B cell (primary cell): ENCODE measurements around the gene SUSD4. TPM values are rescaled to one million over a fixed set of nuclear protein-coding genes. Genes with fewer than 3 reads are reported as not detected.

Experiments
- ATAC-seq: fragments of 200-7000 bp; cut with Tn5 transposase; one replicate; pipeline ENCODE4 v1.10.0; 2021; ENCODE audit warnings: low read depth, mild to moderate bottlenecking, moderate number of reproducible peaks, moderate library complexity
- CTCF ChIA-PET: fragments of 350-600 bp; sonication (Branson Sonifier 250); formaldehyde crosslinking; loops from one replicate; lab custom pipeline; 2021; ENCODE audit warnings: antibody characterized with exemption, inconsistent platforms; lab: Charles Lee
- POLR2A ChIA-PET: fragments of 350-600 bp; sonication (Branson Sonifier 250); formaldehyde crosslinking; loops from one replicate; lab custom pipeline; 2021; ENCODE audit warnings: antibody characterized with exemption; lab: Charles Lee
- DNase-seq: peaks from one replicate; pipeline ENCODE4 v3.0.0; 2013
- H2AFZ ChIP-seq: 2 replicates; pipeline ENCODE4 v1.6.1; 2012; ENCODE audit warnings: mild to moderate bottlenecking, low read depth, low read length; ENCODE audit not compliant: insufficient read depth, poor library complexity, severe bottlenecking
- H3K27ac ChIP-seq, 2 donors: 1 replicate in 1 of 2; 2 replicates in 1 of 2; pipeline ENCODE4 v1.5.1; 2012 to 2013; ENCODE audit warnings: low read length in 2 of 2, mild to moderate bottlenecking in 2 of 2, moderate library complexity in 1 of 2
- H3K27me3 ChIP-seq, 4 experiments: fragments of 200-600 bp in 1 of 4; sonication (generic) in 1 of 4; replicated peaks in 1 of 4; 1 replicate in 2 of 4; 2 replicates in 2 of 4; pipeline versions ENCODE4 v1.6.1 to v1.7.0; 2013 to 2016; ENCODE audit warnings: low read length in 3 of 4, mild to moderate bottlenecking in 2 of 4, mixed read lengths in 1 of 4, moderate library complexity in 1 of 4; ENCODE audit not compliant: insufficient read depth in 4 of 4, control insufficient read depth in 3 of 4; ENCODE audit errors: control extremely low read depth in 1 of 4
- H3K36me3 ChIP-seq, 2 experiments: replicated peaks in 1 of 2; 1 replicate in 1 of 2; 2 replicates in 1 of 2; pipeline versions ENCODE4 v1.6.1 to v1.7.1; 2013; ENCODE audit warnings: low read length in 1 of 2; ENCODE audit not compliant: insufficient read depth in 2 of 2, control insufficient read depth in 1 of 2; ENCODE audit errors: control extremely low read depth in 1 of 2, extremely low read depth in 1 of 2
- H3K4me1 ChIP-seq, 2 donors: fragments of 200-600 bp in 1 of 2; sonication (generic) in 1 of 2; 1 replicate in 1 of 2; 2 replicates in 1 of 2; pipeline versions ENCODE4 v1.5.1 to v1.6.1; 2013 to 2017; ENCODE audit warnings: low read length in 2 of 2; ENCODE audit not compliant: control insufficient read depth in 2 of 2, insufficient read depth in 2 of 2
- H3K4me2 ChIP-seq: replicated peaks from 2 replicates; pipeline ENCODE3; 2012; ENCODE audit warnings: mild to moderate bottlenecking, low read depth, low read length; ENCODE audit not compliant: poor library complexity, severe bottlenecking
- H3K4me3 ChIP-seq, 5 experiments: fragments of 200-600 bp in 1 of 5; sonication (generic) in 1 of 5; 1 replicate in 3 of 5; 2 replicates in 2 of 5; pipeline versions ENCODE4 v1.5.1 to v1.7.0; 2011 to 2016; ENCODE audit warnings: low read length in 4 of 5, mild to moderate bottlenecking in 4 of 5, low read depth in 2 of 5, control low read depth in 1 of 5, moderate library complexity in 1 of 5; ENCODE audit not compliant: insufficient read depth in 1 of 5; ENCODE audit errors: control extremely low read depth in 1 of 5, extremely low read depth in 1 of 5
- H3K79me2 ChIP-seq: fragments of 200-600 bp; sonication (generic); one replicate; pipeline ENCODE4 v1.6.0; 2016; ENCODE audit warnings: low read length; ENCODE audit not compliant: control insufficient read depth, insufficient read depth
- H3K9ac ChIP-seq: fragments of 200-600 bp; sonication (generic); 2 replicates; pipeline ENCODE4 v1.6.1; 2017; ENCODE audit warnings: mild to moderate bottlenecking, low read length, moderate library complexity
- H3K9me3 ChIP-seq, 3 donors: one replicate each; pipeline versions ENCODE4 v1.6.1 to v1.7.1; 2013; ENCODE audit warnings: low read length in 2 of 3; ENCODE audit not compliant: control insufficient read depth in 2 of 3, insufficient read depth in 1 of 3; ENCODE audit errors: control extremely low read depth in 1 of 3
- H4K20me1 ChIP-seq: 2 replicates; pipeline ENCODE4 v1.6.0; 2012; ENCODE audit warnings: mild to moderate bottlenecking, low read length; ENCODE audit not compliant: insufficient read depth, control insufficient read depth, poor library complexity, severe bottlenecking
- H3K27ac Mint-ChIP-seq: one replicate; pipeline ENCODE4 v1.8.0; 2021; ENCODE audit warnings: mixed read lengths
- H3K27me3 Mint-ChIP-seq: one replicate; pipeline ENCODE4 v1.8.0; 2021; ENCODE audit warnings: mixed read lengths
- H3K4me1 Mint-ChIP-seq: one replicate; pipeline ENCODE4 v1.8.0; 2021; ENCODE audit warnings: mixed read lengths
- H3K4me3 Mint-ChIP-seq: one replicate; pipeline ENCODE4 v1.8.0; 2021; ENCODE audit warnings: mixed read lengths
- H3K9me3 Mint-ChIP-seq: one replicate; pipeline ENCODE4 v1.8.0; 2022; ENCODE audit warnings: mixed read lengths; ENCODE audit not compliant: insufficient read depth
- CTCF ChIP-seq: fragments of 200-600 bp; IDR thresholded peaks from one replicate; pipeline ENCODE4 v1.8.0; 2022; ENCODE audit warnings: antibody characterized with exemption, mild to moderate bottlenecking
- EZH2 ChIP-seq: IDR thresholded peaks from 2 replicates; pipeline ENCODE4 v1.6.1; 2012; ENCODE audit warnings: borderline replicate concordance, low read depth, mild to moderate bottlenecking, moderate library complexity, low read length; ENCODE audit not compliant: insufficient read depth, poor library complexity, severe bottlenecking
- WGBS: methylation state at CpG from one replicate; pipeline ENCODE4 v1.1.5; 2013; ENCODE audit warnings: missing lambda C conversion rate; ENCODE audit not compliant: insufficient coverage; 5-methylcytosine and 5-hydroxymethylcytosine counted together
- intact Hi-C: fragments of 100-400 bp; cut with micrococcal nuclease; formaldehyde crosslinking; loops from one replicate; pipeline ENCODE4 v1.10.0; 2022
- polyA plus RNA-seq: library from polyadenylated mRNA; depleted of rRNA; stranded (reverse); fragments of >200 nt; gene quantifications from 2 replicates; pipeline ENCODE4 v1.2.3, GENCODE V29; 2012
- total RNA-seq, 2 donors: library from RNA; stranded (reverse); fragments of 120-200 nt in 1 of 2; gene quantifications; 1 replicate in 1 of 2; 2 replicates in 1 of 2; pipeline versions ENCODE4 v1.2.3 to v1.2.4, GENCODE V29; 2013 to 2022

The SUSD4 gene
- total and polyA plus RNA-seq, 2 donors (not counting 1 experiment from before 2014, with no cell fraction given): 0.13 TPM; not detected in 1

- Histone ChIP-seq H3K36me3 (no peaks in the 10 kb centered on the region), H3K27me3 (peaks cover 0 to 4% (median 0%) of the 10 kb centered on the region in 4 experiments), H3K4me1 (no peaks in the 10 kb centered on the region), H2AFZ (no peak overlapping the region), H3K4me2 (no peak overlapping the region), H3K27ac (no peak overlapping the region), H3K79me2 (no peaks in the 10 kb centered on the region), H3K4me3 (no peak overlapping the region), H3K9me3 (peaks cover 0 to 4% (median 0%) of the 10 kb centered on the region in 3 donors), H4K20me1 (no peaks in the 10 kb centered on the region), H3K9ac (no peak overlapping the region)
- H3K9me3 Mint-ChIP-seq: no peaks in the 10 kb centered on the region
- TF ChIP-seq CTCF: no peak
- TF ChIP-seq EZH2: no peak
- H3K27me3 Mint-ChIP-seq: peaks cover 8% of the 10 kb centered on the region
- ChIA-PET CTCF (no interaction called here), POLR2A (no interaction called here)
- no peak for ATAC-seq
- DNase-seq: no peak
- no peak overlapping the region for H3K27ac Mint-ChIP-seq
- intact Hi-C loops: no loop called here
- WGBS: no CpG with 5 or more reads among the region's 2 CpGs
- no peaks in the 10 kb centered on the region for H3K4me1 Mint-ChIP-seq
- H3K4me3 Mint-ChIP-seq: no peak overlapping the region
Observed at GRCh38 chr1:223291796-223292195, 72.2 kb downstream of the SUSD4 start.

- no peaks in the 10 kb centered on the region for H3K9me3 ChIP-seq
- Mint-ChIP-seq H3K27ac (no peak overlapping the region), H3K9me3 (peaks cover 3% of the 10 kb centered on the region), H3K27me3 (peaks cover 8% of the 10 kb centered on the region), H3K4me3 (no peak overlapping the region), H3K4me1 (no peaks in the 10 kb centered on the region)
- H3K9ac ChIP-seq: no peak overlapping the region
- no CpG with 5 or more reads among the region's 3 CpGs for WGBS
- H3K27me3 ChIP-seq: peaks cover 0 to 4% (median 0%) of the 10 kb centered on the region in 4 experiments
- no peak overlapping the region for H2AFZ ChIP-seq
- H3K4me3 ChIP-seq: no peak overlapping the region
- no peak for ATAC-seq
- no peak for DNase-seq
- ChIA-PET POLR2A (no interaction called here), CTCF (no interaction called here)
- H3K36me3 ChIP-seq: no peaks in the 10 kb centered on the region
- no peaks in the 10 kb centered on the region for H4K20me1 ChIP-seq
- no peaks in the 10 kb centered on the region for H3K4me1 ChIP-seq
- intact Hi-C loops: no loop called here
- no peak overlapping the region for H3K27ac ChIP-seq
- no peak overlapping the region for H3K4me2 ChIP-seq
- no peaks in the 10 kb centered on the region for H3K79me2 ChIP-seq
- TF ChIP-seq EZH2 (no peak), CTCF (no peak)
Observed at GRCh38 chr1:223290397-223290796, 73.6 kb downstream of the SUSD4 start.
